Fibroblast of pulmonary artery (primary cell): ENCODE results near the gene DLG1.

ENCODE experiments used
- DNase-seq: peaks from one replicate; pipeline ENCODE4 v3.0.0-alpha.2; 2010; ENCODE audit warnings: low read depth
- H3K4me3 ChIP-seq: replicated peaks from 2 replicates; pipeline ENCODE4 v1.5.1; 2011; ENCODE audit warnings: low read depth, mild to moderate bottlenecking, control low read depth, low read length, moderate library complexity
- CTCF ChIP-seq: IDR thresholded peaks from 2 replicates; pipeline ENCODE4 v1.5.1; 2011; ENCODE audit warnings: mild to moderate bottlenecking, control low read depth, low read length, inconsistent platforms; ENCODE audit errors: missing control alignments

The DLG1 gene

DNA sequence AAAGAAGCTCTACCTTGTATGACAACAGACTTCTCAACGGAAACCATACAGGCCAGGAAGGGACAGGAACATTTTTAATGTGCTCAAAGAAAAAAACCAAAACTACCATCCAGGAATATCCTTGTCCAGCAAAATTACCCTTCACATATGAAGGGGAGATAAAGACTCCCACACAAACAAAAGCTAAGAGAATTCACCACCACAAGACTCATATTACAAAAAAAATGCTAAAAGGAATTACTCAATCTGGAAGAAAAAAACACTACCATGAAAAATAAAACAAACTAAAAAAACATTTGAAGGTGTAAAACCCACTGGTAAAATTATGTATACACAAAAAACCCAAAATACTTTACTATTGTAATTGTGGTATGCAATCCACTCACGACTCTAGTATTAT is 57.2 kb downstream of the DLG1 start:
- H3K4me3 ChIP-seq, result no peak overlapping the region

DNA sequence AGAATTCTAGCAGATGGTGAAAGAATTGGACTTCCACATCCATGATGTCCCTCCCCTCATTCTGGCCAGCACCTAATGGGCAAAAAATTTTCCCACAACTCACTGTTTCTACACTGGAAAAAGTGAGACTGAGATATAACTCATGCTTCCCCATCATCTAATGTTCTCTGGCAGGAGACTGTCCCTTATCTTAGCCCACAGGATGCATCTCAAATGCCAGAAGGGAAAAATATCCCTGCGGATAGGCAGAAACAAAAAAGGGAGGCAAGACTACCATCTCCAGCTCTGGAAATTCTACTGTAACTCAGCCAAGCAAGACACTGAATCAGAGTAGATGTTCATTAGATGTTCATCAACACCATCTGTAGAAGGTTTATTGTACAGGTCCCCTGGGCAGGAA is 58.6 kb downstream of the DLG1 start:
- no peak for TF ChIP-seq CTCF
- H3K4me3 ChIP-seq, result no peak overlapping the region
- DNase-seq, result no peak

More for the DNA sequence above, 57.2 kb downstream of the DLG1 start:
- peak; percentile 38 for DNase-seq
- TF ChIP-seq CTCF, result no peak

DNA sequence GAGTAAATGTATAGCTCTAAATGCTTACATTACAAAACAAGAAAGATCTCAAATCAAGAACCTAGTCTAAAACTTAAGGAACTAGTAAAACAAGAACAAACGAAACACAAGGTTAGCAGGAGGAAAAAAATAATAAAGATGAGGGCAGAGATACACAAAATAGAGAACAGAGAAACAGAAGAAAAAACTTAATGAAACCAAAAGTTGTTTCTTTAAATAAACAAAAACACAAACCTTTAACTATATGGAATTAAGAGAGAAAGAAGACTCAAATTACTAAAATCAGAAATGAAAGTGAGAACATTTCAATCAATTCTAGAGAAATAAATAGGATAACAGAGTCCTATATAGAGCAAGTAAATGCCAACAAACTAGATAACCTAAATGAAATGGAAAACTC is 59.6 kb downstream of the DLG1 start:
- no peak for DNase-seq
- TF ChIP-seq CTCF, result no peak

GRCh38 chr3:197237897-197238296 is 60.5 kb downstream of the DLG1 start:
- no peak overlapping the region for H3K4me3 ChIP-seq
- no peak for DNase-seq
- TF ChIP-seq CTCF, result no peak

More for the DNA sequence above, 59.6 kb downstream of the DLG1 start:
- H3K4me3 ChIP-seq, result no peak overlapping the region

DNA sequence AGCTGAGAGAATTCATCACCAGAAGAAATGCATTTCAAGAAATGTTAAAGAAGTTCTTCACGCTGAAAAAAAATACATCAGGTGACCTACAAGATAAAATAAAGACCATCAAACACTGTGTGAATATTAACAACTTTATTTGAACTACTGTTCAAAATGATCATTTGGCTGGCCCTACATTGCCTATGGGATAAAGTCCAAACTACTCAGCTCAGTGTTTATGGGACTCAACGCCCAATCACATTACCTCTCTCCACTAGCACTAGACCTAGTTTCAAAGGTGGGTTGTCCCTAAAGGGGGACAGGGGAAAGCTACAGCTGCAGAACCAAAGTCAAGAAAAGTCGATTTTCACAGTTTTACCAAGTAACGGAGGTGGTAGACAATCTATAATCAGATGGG is 62.0 kb downstream of the DLG1 start:
- DNase-seq, result no peak
- H3K4me3 ChIP-seq, result no peak overlapping the region
- no peak for TF ChIP-seq CTCF

DNA sequence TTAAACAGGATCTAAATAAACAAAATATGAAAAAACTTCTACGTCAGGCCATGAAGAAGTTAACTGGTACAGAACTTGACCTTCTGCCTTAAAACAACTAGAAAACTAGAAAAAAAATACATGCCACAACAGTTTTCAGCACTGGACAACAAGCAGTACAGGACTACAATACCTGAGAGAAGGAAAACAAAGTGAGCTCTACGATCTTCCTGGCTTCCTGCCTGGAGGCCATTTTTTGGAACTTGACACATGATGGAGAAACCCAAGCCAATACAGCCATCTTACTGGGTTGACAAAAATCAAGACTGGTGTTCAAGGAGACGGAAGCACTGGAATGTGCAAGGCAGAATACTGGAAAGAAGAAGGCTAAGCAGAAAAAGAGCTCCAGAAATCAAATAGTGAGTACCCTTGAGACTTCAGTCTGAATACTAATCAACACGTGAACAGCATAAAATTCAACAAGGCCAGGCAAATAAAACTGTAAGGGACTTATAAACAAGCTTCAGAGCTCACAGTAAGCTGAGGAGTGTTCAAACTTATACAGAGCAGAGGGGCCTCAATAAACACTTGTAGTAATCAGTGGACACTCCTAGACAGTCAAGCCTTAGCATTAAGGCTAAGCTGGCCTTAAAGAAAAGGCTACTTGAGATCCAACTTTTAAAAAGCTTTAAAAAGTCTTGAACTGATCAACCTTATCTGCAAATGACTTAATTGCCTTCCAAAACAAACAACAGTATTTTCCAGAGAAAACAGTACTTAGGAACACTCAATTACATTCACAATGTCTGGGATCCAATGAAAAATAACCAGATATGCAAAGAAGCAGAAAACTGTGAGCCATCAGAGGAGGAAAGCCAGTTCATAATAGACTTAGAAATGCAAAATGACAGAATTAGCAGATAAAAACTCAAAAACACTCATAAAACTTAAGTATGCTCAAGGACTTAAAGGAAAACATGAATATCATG is 63.2 kb downstream of the DLG1 start:
- DNase-seq, result no peak
- H3K4me3 ChIP-seq, result no peak overlapping the region
- TF ChIP-seq CTCF, result no peak
